ENCODE measurements around the gene HSPH1.
A peak's percentile ranks its signal among the peaks of the same experiment; 100 is the strongest.
"Not testable (repeated sequence)": the region's sequence is repeated elsewhere in the genome, so short reads cannot be mapped to it uniquely, and the experiment has no call there.

Gene HSPH1

GRCh38 chr13:31177813-31178495, 16.2 kb upstream of the HSPH1 start:
- not testable (repeated sequence) for DNase-seq (ENCODE audit: low read depth, low spot score)

- no peak for DNase-seq (ENCODE audit: low read depth, low spot score)
These were observed 14.3 kb upstream of the HSPH1 start for GRCh38 chr13:31175847-31176532.

GRCh38 chr13:31174018-31174417, 12.3 kb upstream of the HSPH1 start:
- DNase-seq (ENCODE audit: low read depth, low spot score), result no peak

- DNase-seq (ENCODE audit: low read depth, low spot score), result no peak
These were observed 10.8 kb upstream of the HSPH1 start for GRCh38 chr13:31172535-31172934.

GRCh38 chr13:31172001-31172400, 10.3 kb upstream of the HSPH1 start:
- no peak for DNase-seq (ENCODE audit: low read depth, low spot score)

- no peak for DNase-seq (ENCODE audit: low read depth, low spot score)
These were observed 7.0 kb upstream of the HSPH1 start for GRCh38 chr13:31168736-31169135.

GRCh38 chr13:31168166-31168565, 6.5 kb upstream of the HSPH1 start:
- no peak for DNase-seq (ENCODE audit: low read depth, low spot score)

GRCh38 chr13:31167490-31167889, 5.8 kb upstream of the HSPH1 start:
- DNase-seq (ENCODE audit: low read depth, low spot score), result no peak

GRCh38 chr13:31166591-31166990, 4.9 kb upstream of the HSPH1 start:
- no peak for DNase-seq (ENCODE audit: low read depth, low spot score)

- DNase-seq (ENCODE audit: low read depth, low spot score), result peak; percentile 93
These were observed 676 bp upstream of the HSPH1 start for GRCh38 chr13:31162151-31163008.

GRCh38 chr13:31160857-31161556, 697 bp downstream of the HSPH1 start:
- DNase-seq (ENCODE audit: low read depth, low spot score), result peak; percentile 23

GRCh38 chr13:31159306-31159705, 2.4 kb downstream of the HSPH1 start:
- DNase-seq (ENCODE audit: low read depth, low spot score), result no peak

GRCh38 chr13:31154939-31155338, 6.8 kb downstream of the HSPH1 start:
- no peak for DNase-seq (ENCODE audit: low read depth, low spot score)

GRCh38 chr13:31151837-31152236, 9.9 kb downstream of the HSPH1 start:
- no peak for DNase-seq (ENCODE audit: low read depth, low spot score)

- no peak for DNase-seq (ENCODE audit: low read depth, low spot score)
These were observed 11.3 kb downstream of the HSPH1 start for GRCh38 chr13:31150315-31150985.

GRCh38 chr13:31149604-31150003, 12.1 kb downstream of the HSPH1 start:
- DNase-seq (ENCODE audit: low read depth, low spot score), result no peak

GRCh38 chr13:31145417-31145816, 16.3 kb downstream of the HSPH1 start:
- no peak for DNase-seq (ENCODE audit: low read depth, low spot score)

GRCh38 chr13:31138515-31138914, 23.2 kb downstream of the HSPH1 start:
- DNase-seq (ENCODE audit: low read depth, low spot score), result no peak

- no peak for DNase-seq (ENCODE audit: low read depth, low spot score)
These were observed 25.0 kb downstream of the HSPH1 start for GRCh38 chr13:31136724-31137123.

- no peak for DNase-seq (ENCODE audit: low read depth, low spot score)
These were observed 27.5 kb downstream of the HSPH1 start for GRCh38 chr13:31134039-31134711.

- no peak for DNase-seq (ENCODE audit: low read depth, low spot score)
These were observed 28.1 kb downstream of the HSPH1 start for GRCh38 chr13:31133621-31134020.
